K562 (cell line): ENCODE measurements around the gene RTBDN. TPM values are rescaled to one million over a fixed set of nuclear protein-coding genes. Genes with fewer than 3 reads are reported as not detected.

Experiments used
- ATF1 ChIP-seq, 2 experiments: fragments of 450-650 bp in 1 of 2; IDR thresholded peaks; 2 replicates each; pipeline ENCODE4 v1.6.1; 2016; ENCODE audit warnings: missing compliant biosample characterization in 1 of 2, missing genetic modification characterization in 1 of 2
- BRD4 ChIP-seq: fragments of 200-600 bp; sonication (generic); IDR thresholded peaks from 2 replicates; pipeline ENCODE4 v1.6.1; 2017; ENCODE audit warnings: inconsistent platforms
- CGGBP1 ChIP-seq: fragments of 250-450 bp; sonication (Bioruptor Pico); IDR thresholded peaks from 2 replicates; pipeline ENCODE4 v1.9.0; 2021; ENCODE audit warnings: mild to moderate bottlenecking
- E2F3 ChIP-seq: fragments of 250-450 bp; sonication (Bioruptor Pico); IDR thresholded peaks from 2 replicates; pipeline ENCODE4 v1.4.0; 2020; ENCODE audit warnings: mild to moderate bottlenecking
- FOXP1 ChIP-seq: sonication (generic); formaldehyde crosslinking; IDR thresholded peaks from 2 replicates; pipeline ENCODE4 v1.8.0; 2022; ENCODE audit warnings: mild to moderate bottlenecking, missing genetic modification reagents
- GMEB1 ChIP-seq: fragments of 250-450 bp; sonication (Bioruptor Pico); IDR thresholded peaks from 2 replicates; pipeline ENCODE4 v1.4.0; 2020; ENCODE audit warnings: mild to moderate bottlenecking
- HDGF ChIP-seq: fragments of 450-650 bp; IDR thresholded peaks from 2 replicates; pipeline ENCODE4 v1.6.1; 2016
- MCM3 ChIP-seq: fragments of 450-650 bp; IDR thresholded peaks from 2 replicates; pipeline ENCODE4 v1.6.1; 2016
- RBM34 ChIP-seq: fragments of 200-400 bp; formaldehyde crosslinking; IDR thresholded peaks from 2 replicates; pipeline ENCODE4 v1.6.1; 2018; ENCODE audit warnings: low read length, borderline replicate concordance; ENCODE audit not compliant: insufficient read depth
- REST ChIP-seq, 2 experiments: fragments of 450-650 bp; formaldehyde crosslinking in 1 of 2; IDR thresholded peaks; 2 replicates each; pipeline versions ENCODE4 v1.4.0 to v1.6.1; 2014 to 2020; ENCODE audit warnings: mild to moderate bottlenecking in 2 of 2, borderline replicate concordance in 1 of 2, low read depth in 1 of 2
- THRB ChIP-seq: fragments of 450-650 bp; formaldehyde crosslinking; conservative IDR thresholded peaks from 2 replicates; pipeline ENCODE4 v1.4.0; 2022; ENCODE audit warnings: mild to moderate bottlenecking, missing genetic modification characterization
- ZBTB34 ChIP-seq: fragments of 250-450 bp; sonication (Bioruptor Pico); IDR thresholded peaks from 2 replicates; pipeline ENCODE4 v1.8.0; 2021; ENCODE audit warnings: mild to moderate bottlenecking, moderate library complexity
- ZNF263 ChIP-seq: sonication (generic); formaldehyde crosslinking; IDR thresholded peaks from 2 replicates; pipeline ENCODE4 v1.8.0; 2022; ENCODE audit warnings: mild to moderate bottlenecking, missing genetic modification reagents, borderline replicate concordance
- ZNF316 ChIP-seq: fragments of 450-650 bp; IDR thresholded peaks from 2 replicates; pipeline ENCODE4 v1.6.1; 2016
- polyA plus RNA-seq, 8 experiments: library from polyadenylated mRNA; depleted of rRNA in 4 of 8; stranded (reverse) in 5 of 8; unstranded in 3 of 8; fragments of >200 nt; fragmentation: Nextera tagmentation in 2 of 8; fragmentation: Illumina TruSeq in 1 of 8; extraction: Ambion mirVana in 2 of 8; extraction: Trizol in 1 of 8; gene quantifications; 2 replicates each; pipeline versions ENCODE4 v1.2.1 to v1.2.3, GENCODE V29; 2011 to 2014; ENCODE audit warnings: inconsistent platforms in 1 of 8, missing spikeins in 1 of 8
- total RNA-seq, 7 experiments: library from RNA; depleted of rRNA in 6 of 7; stranded (reverse); fragments of >200 nt in 6 of 7; fragmentation: Illumina TruSeq in 2 of 7; extraction: Trizol in 2 of 7; gene quantifications; 2 replicates each; pipeline versions ENCODE4 v1.2.1 to v1.2.3, GENCODE V29; 2011 to 2021; ENCODE audit warnings: low replicate concordance in 1 of 7

Gene RTBDN
- total and polyA plus RNA-seq, 9 of the 15 experiments (the other 6 are each of a cell fraction or from before 2014, with no cell fraction given), result 0.20 to 2.3 (median 0.72) TPM; not detected in 1

DNA sequence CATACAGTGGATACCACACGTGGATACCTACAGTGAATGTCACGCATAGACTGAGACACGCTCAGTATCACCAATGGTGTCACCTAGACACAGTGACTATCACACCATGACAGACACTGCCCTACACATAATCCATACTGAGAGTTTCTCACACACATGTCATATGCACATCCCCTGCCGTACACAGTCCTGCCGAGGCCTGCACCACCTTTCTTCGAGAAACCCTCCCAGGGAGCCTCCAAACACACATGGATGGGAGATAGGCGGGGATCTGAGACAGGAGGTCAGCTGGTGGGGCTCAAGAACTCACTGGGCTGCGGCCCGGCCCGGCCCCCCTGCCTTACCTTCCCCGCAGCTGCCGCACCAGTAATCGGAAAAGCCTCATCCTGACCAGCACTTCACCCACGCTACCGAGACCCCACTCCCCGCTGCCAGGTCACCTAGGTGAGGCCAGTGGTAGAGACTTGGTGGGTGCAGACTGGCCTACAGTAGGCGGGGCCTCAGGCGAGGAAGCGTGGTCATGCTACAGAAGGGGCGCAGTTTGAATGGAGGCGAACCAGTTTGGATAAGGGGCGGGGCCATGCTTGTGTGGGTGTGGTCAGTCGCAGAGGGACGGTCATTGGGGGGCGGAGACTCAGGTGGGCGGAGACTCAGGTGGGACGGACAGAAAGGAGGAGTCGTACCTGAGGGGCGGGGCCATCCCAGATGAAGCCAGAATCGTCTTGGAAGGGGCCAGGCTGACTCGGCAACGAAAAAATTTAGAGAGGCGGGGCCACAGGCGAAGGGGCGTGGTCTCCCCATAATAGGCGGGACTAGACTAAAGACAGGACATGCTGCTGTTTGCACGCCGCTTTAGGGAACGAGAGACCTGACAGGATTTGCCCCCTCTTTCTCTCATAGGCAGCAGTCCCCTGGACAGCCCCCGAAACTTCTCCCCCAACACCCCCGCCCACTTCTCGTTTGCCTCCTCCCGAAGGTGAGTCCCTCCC, 6.0 kb upstream of the RTBDN start (continued):
- TF ChIP-seq REST (IDR thresholded peaks at IDR 0.05; ENCODE audit: borderline replicate concordance) (peak; percentile 93), REST (CRISPR knock-in tag; IDR thresholded peaks at IDR 0.05; ENCODE audit: low read depth) (no peak), ZNF263 (CRISPR knock-in tag) (no peak; the same call in 1 of the 2 replicates), ZNF316 (no peak), CGGBP1 (CRISPR knock-in tag) (no peak), HDGF (peak; percentile 99), FOXP1 (CRISPR knock-in tag) (no peak), ZBTB34 (CRISPR knock-in tag) (no peak), GMEB1 (CRISPR knock-in tag) (no peak), ATF1 (CRISPR knock-in tag; IDR thresholded peaks at IDR 0.05) (no peak), ATF1 (tag; IDR thresholded peaks at IDR 0.05) (0 out of 2 replicates have a peak, but pooled peaks have one; percentile 27), MCM3 (no peak), RBM34 (no peak), THRB (no peak), E2F3 (no peak), BRD4 (no peak)
